ENCODE results near the gene TUBGCP5.

- TF ChIP-seq EZH2 (IDR thresholded peaks at IDR 0.05; ENCODE audit: low read depth) (no peak), CTCF (conservative IDR thresholded peaks at IDR 0.05) (no peak)
Observed at GRCh38 chr15:22958487-22959280, 80.7 kb downstream of the TUBGCP5 start.
